C4-2B (cell line): ENCODE measurements around the gene KLF7.
"Not testable (repeated sequence)": the region's sequence is repeated elsewhere in the genome, so short reads cannot be mapped to it uniquely, and the experiment has no call there.

ENCODE experiments used
- H3K27ac ChIP-seq: fragments of 450-650 bp; 2 replicates; pipeline ENCODE4 v1.5.1; 2017
- CTCF ChIP-seq: fragments of 450-650 bp; conservative IDR thresholded peaks from 2 replicates; pipeline ENCODE4 v1.5.1; 2017; ENCODE audit warnings: mild to moderate bottlenecking
- ZFX ChIP-seq: fragments of 450-650 bp; IDR thresholded peaks from 2 replicates; pipeline ENCODE4 v1.6.1; 2017

The KLF7 gene

GRCh38 chr2:207039225-207039624 is 126.5 kb downstream of the KLF7 start:
- TF ChIP-seq ZFX, result no peak
- TF ChIP-seq CTCF, result no peak
- H3K27ac ChIP-seq, result no peak overlapping the region

- TF ChIP-seq CTCF (no peak), ZFX (no peak)
- H3K27ac ChIP-seq, result no peak overlapping the region
Measured at GRCh38 chr2:207038299-207038698, 127.4 kb downstream of the KLF7 start.

GRCh38 chr2:207037896-207038295 is 127.9 kb downstream of the KLF7 start:
- no peak overlapping the region for H3K27ac ChIP-seq
- TF ChIP-seq ZFX (no peak), CTCF (no peak)

GRCh38 chr2:207037023-207037422 is 128.7 kb downstream of the KLF7 start:
- not testable (repeated sequence) for H3K27ac ChIP-seq

- TF ChIP-seq CTCF (no peak), ZFX (no peak)
- no peak overlapping the region for H3K27ac ChIP-seq
Measured at GRCh38 chr2:207035875-207036274, 129.9 kb downstream of the KLF7 start.

- H3K27ac ChIP-seq, result no peak overlapping the region
- TF ChIP-seq CTCF (no peak), ZFX (no peak)
Measured at GRCh38 chr2:207032490-207032889, 133.3 kb downstream of the KLF7 start.
